AG08395 (cell line): Measurements from ENCODE around the gene MACROD2.
"Not testable (repeated sequence)": the region's sequence is repeated elsewhere in the genome, so short reads cannot be mapped to it uniquely, and the experiment has no call there.

Source experiments
- DNase-seq: peaks from one replicate; pipeline ENCODE4 v3.0.0; 2012; ENCODE audit warnings: mixed read lengths, low spot score

MACROD2 gene

DNA sequence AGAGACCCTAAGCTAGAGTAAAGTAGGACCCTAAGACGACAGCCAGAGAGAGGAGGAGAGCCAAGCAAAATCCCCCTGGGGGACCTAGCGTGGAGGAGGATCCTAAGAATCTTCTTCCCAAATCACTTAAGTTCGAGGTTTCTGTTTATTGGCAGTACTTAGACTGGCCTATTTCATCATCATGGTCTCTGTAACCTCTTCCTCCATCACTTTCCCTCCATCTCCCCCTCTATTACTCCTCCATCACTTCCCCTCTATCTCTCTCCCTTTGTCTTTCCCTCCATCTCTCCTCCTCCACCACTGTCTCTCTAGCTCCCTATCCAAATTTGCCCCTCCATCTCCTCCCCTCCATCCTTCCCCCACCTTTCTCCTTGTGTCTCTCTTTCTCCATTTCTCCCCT is 1175.7 kb downstream of the MACROD2 start:
- no peak for DNase-seq

DNA sequence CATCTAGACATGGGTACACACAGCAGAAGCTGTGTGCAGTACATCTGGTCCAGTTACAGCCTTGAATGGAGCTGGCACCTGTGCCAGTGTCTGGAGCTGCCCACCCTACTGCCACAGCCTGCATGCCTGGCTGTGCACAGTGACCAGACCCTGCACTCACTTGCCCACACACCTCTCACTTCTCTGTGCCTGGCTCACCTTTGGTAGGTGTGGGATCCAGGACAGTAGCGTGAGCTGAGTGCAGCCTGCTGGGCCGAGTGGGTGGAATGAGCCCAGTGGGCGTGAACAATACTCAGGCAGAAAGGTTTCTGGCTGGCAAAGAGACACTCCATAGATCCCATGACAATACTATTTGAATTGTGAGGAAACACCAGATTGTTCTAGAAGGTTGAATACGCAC is 1181.6 kb downstream of the MACROD2 start:
- no peak for DNase-seq

DNA sequence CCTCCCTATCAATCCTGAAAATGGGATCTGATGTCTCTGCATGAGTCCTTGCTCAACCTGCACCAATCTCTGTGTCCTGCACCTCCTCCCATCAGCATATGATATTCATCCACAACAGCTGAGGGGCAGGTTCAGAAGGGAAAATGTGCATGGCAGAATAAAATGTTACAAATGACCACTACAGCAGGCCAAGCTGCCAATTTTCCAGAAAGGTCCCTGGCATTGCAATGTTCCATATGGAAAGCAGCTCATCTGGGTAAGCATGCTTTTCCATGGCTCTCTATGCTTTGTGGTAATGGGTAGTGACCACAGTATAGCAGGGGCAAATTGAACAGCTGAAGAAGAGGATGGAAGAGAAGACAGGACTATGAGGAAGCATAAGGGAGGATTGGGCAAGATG is 1183.3 kb downstream of the MACROD2 start:
- no peak for DNase-seq

DNA sequence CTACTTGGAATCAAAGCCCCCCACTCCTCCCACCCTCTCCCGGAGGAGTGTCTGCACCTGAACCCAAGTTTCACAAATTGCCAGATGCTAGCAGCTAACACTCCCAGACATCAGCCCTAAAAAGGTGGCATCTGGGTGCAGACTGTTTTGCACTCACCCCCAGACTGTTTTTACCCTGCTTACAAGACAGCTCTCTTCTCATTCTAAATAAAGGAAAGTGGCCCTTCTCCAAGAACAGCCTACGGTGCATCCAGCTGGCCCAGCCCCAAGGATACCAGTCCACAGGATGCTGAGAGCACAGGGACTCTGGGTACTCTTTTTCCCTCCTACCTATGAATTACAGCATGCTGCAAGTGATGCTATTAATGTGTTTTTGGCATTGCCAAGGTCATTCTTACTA is 1184.1 kb downstream of the MACROD2 start:
- DNase-seq = no peak

GRCh38 chr20:15179781-15180180 is 1184.5 kb downstream of the MACROD2 start:
- DNase-seq = no peak

- no peak for DNase-seq
Observed at GRCh38 chr20:15185322-15185721, 1190.0 kb downstream of the MACROD2 start.

DNA sequence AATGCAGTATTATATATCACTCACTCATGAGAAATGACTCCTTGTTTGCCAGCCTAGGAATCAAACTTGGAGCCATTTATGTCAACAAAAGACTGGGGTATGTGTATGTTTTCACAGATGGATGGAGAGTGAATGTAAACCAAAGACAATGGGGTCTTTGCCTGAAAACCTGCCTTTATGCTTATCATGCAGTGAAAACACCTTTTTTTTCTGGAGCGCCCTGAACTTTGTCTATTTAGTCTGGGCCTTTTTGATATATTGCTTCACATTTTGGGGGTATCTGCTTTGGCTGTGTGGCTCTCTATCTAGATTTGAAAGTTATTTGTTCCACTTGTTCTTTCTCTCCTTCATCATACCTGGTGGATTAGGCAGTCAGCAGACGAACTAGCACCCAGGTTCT is 1190.6 kb downstream of the MACROD2 start:
- DNase-seq = no peak

- DNase-seq = no peak
Observed at GRCh38 chr20:15187612-15188011, 1192.3 kb downstream of the MACROD2 start.

DNA sequence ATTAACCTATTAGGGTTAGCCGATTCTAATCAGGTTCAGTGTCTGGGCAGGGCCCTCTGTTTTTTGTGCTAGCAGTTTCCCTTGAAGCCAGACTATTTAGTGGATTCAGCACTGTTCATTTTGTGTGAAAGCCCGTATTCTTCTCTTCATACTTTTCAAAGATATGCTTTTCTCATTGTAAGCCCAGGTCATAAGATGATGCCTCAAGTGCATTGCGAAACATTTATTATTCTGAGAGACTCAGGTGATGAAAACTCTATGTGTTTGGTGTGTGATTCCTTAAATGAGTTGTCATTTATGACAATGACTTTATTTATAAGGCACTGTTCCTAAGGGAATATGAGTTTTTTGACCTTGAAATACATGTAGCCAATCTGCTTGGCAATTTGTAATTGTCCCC is 1193.1 kb downstream of the MACROD2 start:
- DNase-seq = no peak

- no peak for DNase-seq
Observed at GRCh38 chr20:15191082-15191723, 1195.9 kb downstream of the MACROD2 start.

DNA sequence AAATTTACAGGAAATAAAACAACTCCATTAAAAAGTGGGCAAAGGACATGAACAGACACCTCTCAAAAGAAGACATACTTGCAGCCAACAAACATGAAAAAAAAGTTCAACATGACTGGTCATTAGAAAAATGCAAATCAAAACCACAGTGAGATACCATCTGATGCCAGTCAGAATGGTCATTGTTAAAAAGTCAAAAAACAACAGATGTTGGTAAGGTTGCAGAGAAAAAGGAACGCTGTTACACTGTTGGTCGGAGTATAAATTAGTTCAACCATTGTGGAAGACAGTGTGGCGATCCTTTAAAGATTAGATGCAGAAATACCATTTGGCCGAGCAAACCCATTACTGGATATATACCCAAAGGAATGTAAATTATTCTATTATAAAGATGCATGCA is 1200.1 kb downstream of the MACROD2 start:
- no peak for DNase-seq

- DNase-seq = no peak
Observed at GRCh38 chr20:15196547-15197255, 1201.4 kb downstream of the MACROD2 start.

DNA sequence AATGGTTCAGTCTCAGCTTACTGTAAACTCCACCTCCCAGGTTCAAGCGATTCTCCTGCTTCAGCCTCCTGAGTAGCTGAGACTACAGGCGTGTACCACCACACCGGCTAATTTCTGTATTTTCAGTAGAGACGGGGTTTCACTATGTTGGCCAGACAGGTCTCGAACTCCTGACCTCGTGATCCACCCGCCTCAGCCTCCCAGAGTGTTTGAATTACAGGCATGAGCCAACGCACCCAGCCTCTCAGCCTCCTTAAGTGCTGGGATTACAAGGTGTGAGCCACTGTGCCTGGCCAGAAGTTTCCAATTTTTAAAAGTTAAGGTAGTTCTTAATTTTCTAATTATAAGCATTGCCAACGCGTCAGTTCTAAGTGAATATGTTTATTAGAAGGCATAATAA is 1202.7 kb downstream of the MACROD2 start:
- not testable (repeated sequence) for DNase-seq

- no peak for DNase-seq
Observed at GRCh38 chr20:15199698-15200097, 1204.4 kb downstream of the MACROD2 start.

GRCh38 chr20:15200147-15200565 is 1204.8 kb downstream of the MACROD2 start:
- no peak for DNase-seq

- no peak for DNase-seq
Observed at GRCh38 chr20:15201602-15202001, 1206.3 kb downstream of the MACROD2 start.

- DNase-seq = no peak
Observed at GRCh38 chr20:15204234-15204633, 1208.9 kb downstream of the MACROD2 start.

GRCh38 chr20:15205028-15205427 is 1209.7 kb downstream of the MACROD2 start:
- peak; percentile 4 for DNase-seq

GRCh38 chr20:15205719-15206118 is 1210.4 kb downstream of the MACROD2 start:
- peak; percentile 7 for DNase-seq

DNA sequence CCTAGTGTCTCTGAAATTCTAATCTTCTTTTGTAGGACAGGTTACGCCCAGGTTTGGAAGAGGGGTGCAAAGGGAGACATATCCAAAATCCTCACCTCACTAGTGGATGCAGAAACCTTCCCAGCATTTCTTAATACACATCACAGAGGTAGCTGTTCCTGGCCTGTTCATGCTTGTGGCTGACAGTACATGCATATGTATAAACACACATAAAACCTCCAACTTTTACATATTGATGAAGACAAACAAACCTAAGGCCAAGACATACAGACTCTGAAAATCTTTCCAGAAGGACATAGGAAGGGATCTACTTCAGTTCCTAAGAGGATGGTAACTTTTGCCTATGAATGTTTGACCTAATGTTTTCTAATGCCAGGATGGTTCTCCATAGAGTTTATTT is 1214.2 kb downstream of the MACROD2 start:
- no peak for DNase-seq

DNA sequence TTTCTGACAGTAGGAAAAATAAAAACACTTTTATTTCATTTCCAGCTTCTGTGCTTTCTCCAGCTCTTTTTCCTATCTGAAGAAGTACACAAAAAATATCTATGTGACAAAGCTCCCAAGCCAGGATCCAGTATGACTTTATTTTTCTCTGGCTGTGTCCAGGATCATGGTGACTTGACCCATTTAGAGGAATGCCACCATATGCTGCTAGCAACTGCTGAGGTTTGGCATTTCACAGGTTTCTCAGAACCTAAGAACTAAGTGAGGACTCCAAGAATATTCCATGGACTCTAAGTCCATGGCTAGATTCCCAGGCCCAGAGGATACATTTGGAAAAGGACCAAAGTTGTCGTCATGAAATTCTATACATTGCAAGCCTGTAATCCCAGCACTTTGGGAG is 1218.7 kb downstream of the MACROD2 start:
- DNase-seq = no peak

DNA sequence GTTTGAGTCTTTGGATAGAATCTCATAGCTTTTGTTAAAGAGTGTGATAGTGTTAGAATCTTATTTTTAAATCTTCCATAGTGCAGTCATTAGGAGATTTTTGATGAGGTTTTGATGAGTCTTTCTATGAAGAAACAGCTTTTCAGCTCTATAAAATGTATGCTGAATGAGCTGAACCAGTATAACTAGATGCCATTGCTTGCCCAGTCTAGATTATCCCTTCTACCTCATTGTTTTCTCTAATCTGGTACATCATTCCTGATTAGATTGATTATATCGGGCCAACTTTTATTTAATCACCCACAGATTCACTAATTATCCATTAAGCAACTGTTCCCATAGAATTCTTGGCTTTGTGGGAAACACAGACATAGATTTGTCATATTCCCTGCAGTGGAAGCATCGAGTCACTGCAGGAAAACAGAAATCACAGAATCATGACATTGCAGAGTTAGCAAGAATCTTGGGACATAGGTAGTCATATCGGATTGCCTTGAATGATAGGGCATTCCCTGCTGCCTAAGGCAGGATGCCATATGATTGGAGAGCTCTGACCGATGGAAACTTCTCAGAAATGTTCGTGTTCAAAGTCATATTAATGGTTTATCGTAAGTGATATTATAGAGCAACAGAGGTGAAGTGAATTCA is 1224.8 kb downstream of the MACROD2 start:
- DNase-seq = peak; percentile 27
